ENCODE results near the gene KCNG2.

The KCNG2 gene

DNA sequence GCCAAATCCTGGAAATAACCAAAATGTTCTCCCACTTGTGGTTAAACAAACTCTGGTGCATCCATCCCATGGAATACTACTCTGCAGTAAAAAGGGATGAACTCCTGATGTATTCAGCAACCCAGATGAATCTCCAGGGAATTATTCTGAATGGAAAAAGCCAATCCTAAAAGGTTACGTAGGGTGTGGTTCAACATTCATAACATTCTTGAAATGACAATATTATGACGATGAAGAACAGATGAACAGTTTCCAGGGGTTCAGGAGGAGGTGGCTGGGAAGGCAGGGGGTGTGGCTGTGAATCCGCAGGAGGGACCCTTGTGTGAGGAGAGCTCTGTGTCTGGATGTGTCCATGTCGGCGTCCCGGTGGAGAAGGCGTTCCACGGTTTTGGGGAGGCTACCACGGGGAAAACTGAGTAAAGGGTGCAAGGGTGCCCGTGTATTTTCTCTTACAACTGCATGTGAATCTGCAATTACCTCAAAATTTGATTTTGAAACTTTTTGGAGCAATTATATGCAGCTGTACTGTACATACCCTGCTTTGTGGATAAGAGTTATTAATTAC lies 47.3 kb downstream of the KCNG2 start:
- Histone ChIP-seq H3K4me3 (ENCODE audit: insufficient read depth, low read depth, low read length, poor library complexity, severe bottlenecking) (no peak overlapping the region), H3K4me1 (ENCODE audit: control insufficient read depth, insufficient read depth, low read length, poor library complexity, severe bottlenecking) (no peaks in the 10 kb centered on the region), H3K27me3 (replicated peaks; ENCODE audit: control insufficient read depth, insufficient read depth, low read length, poor library complexity, severe bottlenecking) (no peaks in the 10 kb centered on the region), H3K27ac (ENCODE audit: insufficient read depth, low read length, poor library complexity, severe bottlenecking) (no peak overlapping the region), H3K36me3 (ENCODE audit: control insufficient read depth, insufficient read depth, low read length) (no peaks in the 10 kb centered on the region), H3K9me3 (ENCODE audit: control insufficient read depth, low read length) (no peaks in the 10 kb centered on the region)
- DNase-seq = no peak

DNA sequence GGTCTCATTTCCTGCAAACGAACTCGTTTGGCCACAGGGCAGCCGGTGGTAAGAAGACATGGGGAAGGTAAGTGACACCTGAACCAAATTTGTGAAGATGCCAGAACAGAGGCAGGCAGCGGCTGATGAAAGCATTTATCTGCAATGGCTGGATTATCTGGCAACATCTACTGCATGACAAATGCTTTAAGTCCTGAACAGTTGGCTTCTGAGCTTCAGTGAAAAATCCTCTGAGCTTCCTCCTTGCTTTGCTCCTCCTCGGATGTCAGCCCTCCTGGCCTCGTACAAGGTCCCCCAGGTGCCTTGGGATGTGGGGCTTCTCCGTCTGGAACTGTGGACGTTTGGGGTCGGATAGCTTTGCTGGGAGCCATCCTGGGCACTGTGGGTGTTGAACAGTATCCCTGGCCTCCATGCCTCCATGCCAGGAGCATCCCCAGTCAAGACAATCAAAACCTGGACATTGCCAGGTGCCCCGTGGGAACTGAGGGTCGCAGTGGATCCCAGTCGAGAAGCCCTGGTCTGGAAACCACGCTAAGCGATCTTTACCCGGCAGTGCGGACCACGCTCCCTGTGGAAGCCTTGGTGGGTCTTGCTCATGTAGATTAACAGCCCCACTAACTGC lies 49.3 kb downstream of the KCNG2 start:
- H3K27ac ChIP-seq (ENCODE audit: insufficient read depth, low read length, poor library complexity, severe bottlenecking) = no peak overlapping the region
- no peaks in the 10 kb centered on the region for H3K9me3 ChIP-seq (ENCODE audit: control insufficient read depth, low read length)
- H3K4me1 ChIP-seq (ENCODE audit: control insufficient read depth, insufficient read depth, low read length, poor library complexity, severe bottlenecking) = no peaks in the 10 kb centered on the region
- H3K27me3 ChIP-seq (replicated peaks; ENCODE audit: control insufficient read depth, insufficient read depth, low read length, poor library complexity, severe bottlenecking) = no peaks in the 10 kb centered on the region
- DNase-seq = no peak
- H3K36me3 ChIP-seq (ENCODE audit: control insufficient read depth, insufficient read depth, low read length) = no peaks in the 10 kb centered on the region
- H3K4me3 ChIP-seq (ENCODE audit: insufficient read depth, low read depth, low read length, poor library complexity, severe bottlenecking) = no peak overlapping the region

DNA sequence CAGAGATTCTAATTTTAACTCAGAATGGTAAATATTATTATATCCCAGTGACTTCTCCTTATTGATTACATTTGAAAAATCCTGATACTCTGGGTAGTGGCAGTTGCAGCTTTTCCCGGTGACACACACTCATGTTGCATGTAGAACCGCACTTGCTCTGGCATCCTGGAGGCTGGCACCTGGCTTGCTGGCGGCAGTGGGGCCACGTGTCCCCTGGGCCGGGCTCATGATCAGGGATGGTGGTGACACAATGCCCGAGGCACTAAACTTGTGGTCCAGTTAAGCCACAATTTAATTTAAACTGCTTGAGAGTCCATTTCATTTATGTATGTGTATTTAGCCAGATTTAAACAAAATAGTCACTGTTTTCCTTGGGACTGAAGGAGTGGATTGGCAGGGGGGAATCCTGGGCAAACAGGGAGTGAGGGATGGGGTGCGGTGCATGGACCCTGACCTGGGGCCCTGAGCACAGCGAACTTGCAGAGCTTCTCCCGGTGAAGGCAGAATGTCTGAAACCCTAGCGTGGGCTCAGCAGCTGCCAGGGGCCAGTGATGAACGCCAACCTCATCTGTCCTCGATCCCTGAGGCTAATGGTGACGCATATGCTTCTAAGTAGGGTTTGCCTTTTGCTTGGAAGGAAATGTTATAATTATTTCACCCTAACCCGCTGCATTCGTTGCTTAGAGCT lies 50.0 kb downstream of the KCNG2 start:
- Histone ChIP-seq H3K4me3 (ENCODE audit: insufficient read depth, low read depth, low read length, poor library complexity, severe bottlenecking) (no peak overlapping the region), H3K4me1 (ENCODE audit: control insufficient read depth, insufficient read depth, low read length, poor library complexity, severe bottlenecking) (no peaks in the 10 kb centered on the region), H3K9me3 (ENCODE audit: control insufficient read depth, low read length) (no peaks in the 10 kb centered on the region), H3K36me3 (ENCODE audit: control insufficient read depth, insufficient read depth, low read length) (no peaks in the 10 kb centered on the region), H3K27ac (ENCODE audit: insufficient read depth, low read length, poor library complexity, severe bottlenecking) (no peak overlapping the region), H3K27me3 (replicated peaks; ENCODE audit: control insufficient read depth, insufficient read depth, low read length, poor library complexity, severe bottlenecking) (no peaks in the 10 kb centered on the region)
- no peak for DNase-seq

DNA sequence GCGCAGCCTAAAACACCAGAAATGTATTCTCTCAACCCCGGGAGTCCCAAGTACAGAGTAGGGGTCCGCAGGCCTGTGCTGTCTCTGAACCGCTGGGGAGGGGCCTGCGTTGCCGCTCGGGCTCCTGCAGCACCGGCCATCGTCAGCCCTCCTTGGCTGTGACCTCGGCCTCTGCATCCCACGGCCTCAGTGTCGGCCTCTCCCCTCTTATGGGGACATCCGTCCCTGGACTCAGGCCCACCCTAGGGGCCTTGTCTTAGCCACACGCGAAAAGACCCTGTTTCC lies 50.5 kb downstream of the KCNG2 start:
- Histone ChIP-seq H3K36me3 (ENCODE audit: control insufficient read depth, insufficient read depth, low read length) (no peaks in the 10 kb centered on the region), H3K9me3 (ENCODE audit: control insufficient read depth, low read length) (no peaks in the 10 kb centered on the region), H3K4me3 (ENCODE audit: insufficient read depth, low read depth, low read length, poor library complexity, severe bottlenecking) (no peak overlapping the region), H3K27ac (ENCODE audit: insufficient read depth, low read length, poor library complexity, severe bottlenecking) (no peak overlapping the region), H3K4me1 (ENCODE audit: control insufficient read depth, insufficient read depth, low read length, poor library complexity, severe bottlenecking) (no peaks in the 10 kb centered on the region), H3K27me3 (replicated peaks; ENCODE audit: control insufficient read depth, insufficient read depth, low read length, poor library complexity, severe bottlenecking) (no peaks in the 10 kb centered on the region)
- DNase-seq = no peak

DNA sequence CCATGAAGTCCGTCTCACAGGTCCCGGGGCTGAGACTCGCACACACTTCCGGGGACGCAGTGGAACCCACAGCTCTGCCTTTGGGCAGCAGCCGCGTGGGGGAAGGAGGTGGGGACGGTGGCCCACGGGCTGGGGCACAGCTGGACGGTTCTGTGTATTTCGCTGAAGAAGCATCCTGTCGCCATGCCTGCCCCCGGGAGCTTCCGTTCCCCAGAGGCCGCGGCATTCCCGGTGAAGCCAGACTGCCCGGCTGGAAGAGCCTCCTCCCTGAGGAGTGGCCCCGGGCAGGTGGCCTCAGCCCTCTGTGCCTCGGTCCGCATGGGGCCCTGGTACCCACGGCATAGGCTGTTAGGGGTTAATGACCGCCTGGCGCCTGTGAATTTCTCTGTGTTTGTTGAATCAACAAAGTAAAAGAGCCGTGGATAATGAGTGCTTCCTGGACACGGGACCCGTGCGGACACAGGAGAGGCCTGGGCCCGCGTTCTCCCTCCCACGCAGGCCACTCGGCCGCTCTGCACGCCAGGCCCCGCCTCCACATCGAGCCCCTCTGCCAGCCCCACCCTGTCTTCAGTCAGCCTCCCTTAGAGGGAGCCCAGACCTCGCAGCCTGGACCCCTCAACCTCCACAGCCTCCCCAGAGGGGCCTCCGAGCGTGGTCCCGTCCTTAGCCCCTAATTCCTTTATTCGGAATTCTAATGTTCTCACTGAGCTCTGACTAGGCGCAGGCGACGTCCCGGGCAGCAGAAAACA lies 51.0 kb downstream of the KCNG2 start:
- H3K27me3 ChIP-seq (replicated peaks; ENCODE audit: control insufficient read depth, insufficient read depth, low read length, poor library complexity, severe bottlenecking) = no peaks in the 10 kb centered on the region
- no peaks in the 10 kb centered on the region for H3K36me3 ChIP-seq (ENCODE audit: control insufficient read depth, insufficient read depth, low read length)
- DNase-seq = no peak
- H3K4me3 ChIP-seq (ENCODE audit: insufficient read depth, low read depth, low read length, poor library complexity, severe bottlenecking) = no peak overlapping the region
- H3K27ac ChIP-seq (ENCODE audit: insufficient read depth, low read length, poor library complexity, severe bottlenecking) = no peak overlapping the region
- no peaks in the 10 kb centered on the region for H3K9me3 ChIP-seq (ENCODE audit: control insufficient read depth, low read length)
- H3K4me1 ChIP-seq (ENCODE audit: control insufficient read depth, insufficient read depth, low read length, poor library complexity, severe bottlenecking) = no peaks in the 10 kb centered on the region

DNA sequence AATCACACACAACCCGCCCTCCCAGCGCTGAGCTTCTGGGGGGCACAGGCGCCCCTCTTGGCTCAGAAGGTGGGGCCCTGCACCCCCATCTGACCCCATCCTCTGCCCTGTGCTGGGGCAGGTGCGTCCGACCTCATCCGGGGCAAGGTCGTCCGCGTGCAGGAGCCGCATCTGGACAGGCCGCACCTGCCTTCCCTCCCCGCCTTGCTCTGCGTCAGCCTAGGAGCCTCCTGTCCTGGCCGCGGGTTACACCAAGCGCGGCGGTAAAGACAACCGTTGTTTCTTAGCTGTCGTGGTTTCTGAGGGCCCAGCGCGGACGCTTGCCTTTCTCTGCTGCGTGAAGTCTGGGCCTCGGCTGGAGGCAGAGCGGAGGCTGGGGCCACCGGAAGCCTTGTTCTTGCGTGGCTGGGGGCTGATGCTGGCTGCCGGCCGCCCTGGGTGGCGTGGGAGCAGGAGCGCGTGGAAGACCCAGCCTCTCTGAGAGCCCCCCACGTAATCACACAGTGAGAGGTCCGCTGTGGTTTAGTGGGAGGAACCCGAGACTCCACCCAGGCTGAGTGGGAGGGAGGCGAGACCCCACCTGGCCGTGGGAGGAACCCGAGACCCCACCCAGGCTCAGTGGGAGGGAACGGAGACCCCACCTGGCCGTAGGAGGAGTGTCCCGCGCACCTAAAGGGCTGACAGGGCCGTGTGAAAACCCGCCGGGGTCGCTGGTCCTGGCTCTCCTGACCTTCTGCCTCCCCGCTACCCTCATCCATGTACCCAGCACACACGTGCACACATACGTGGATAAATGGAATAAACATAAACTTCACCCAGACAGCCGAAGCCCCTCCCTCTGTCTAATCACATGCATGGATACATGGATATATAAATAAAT lies 51.8 kb downstream of the KCNG2 start:
- Histone ChIP-seq H3K4me3 (ENCODE audit: insufficient read depth, low read depth, low read length, poor library complexity, severe bottlenecking) (no peak overlapping the region), H3K4me1 (ENCODE audit: control insufficient read depth, insufficient read depth, low read length, poor library complexity, severe bottlenecking) (no peaks in the 10 kb centered on the region), H3K36me3 (ENCODE audit: control insufficient read depth, insufficient read depth, low read length) (no peaks in the 10 kb centered on the region), H3K27me3 (replicated peaks; ENCODE audit: control insufficient read depth, insufficient read depth, low read length, poor library complexity, severe bottlenecking) (no peaks in the 10 kb centered on the region), H3K27ac (ENCODE audit: insufficient read depth, low read length, poor library complexity, severe bottlenecking) (no peak overlapping the region), H3K9me3 (ENCODE audit: control insufficient read depth, low read length) (no peaks in the 10 kb centered on the region)
- no peak for DNase-seq

DNA sequence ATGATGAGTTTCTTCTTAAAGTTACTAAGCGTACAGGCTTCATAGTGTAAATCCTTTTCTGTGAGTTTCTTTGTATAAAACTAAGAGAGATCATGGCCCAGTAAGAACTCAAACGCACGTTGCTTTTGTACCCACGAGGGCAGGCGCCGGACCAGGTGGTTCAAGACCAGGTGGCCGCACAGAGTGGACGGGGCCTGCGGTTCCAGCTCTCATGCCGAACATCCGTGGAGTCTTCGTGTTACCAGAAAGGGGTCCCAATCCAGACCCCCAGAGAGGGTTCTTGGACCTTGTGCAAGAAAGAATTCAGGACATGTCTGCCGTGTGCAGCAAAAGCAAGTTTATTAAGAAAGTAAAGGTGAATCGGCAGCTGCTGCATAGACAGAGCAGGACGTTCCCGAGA lies 53.0 kb downstream of the KCNG2 start:
- H3K36me3 ChIP-seq (ENCODE audit: control insufficient read depth, insufficient read depth, low read length) = no peaks in the 10 kb centered on the region
- no peaks in the 10 kb centered on the region for H3K4me1 ChIP-seq (ENCODE audit: control insufficient read depth, insufficient read depth, low read length, poor library complexity, severe bottlenecking)
- no peak for DNase-seq
- no peak overlapping the region for H3K27ac ChIP-seq (ENCODE audit: insufficient read depth, low read length, poor library complexity, severe bottlenecking)
- no peaks in the 10 kb centered on the region for H3K27me3 ChIP-seq (replicated peaks; ENCODE audit: control insufficient read depth, insufficient read depth, low read length, poor library complexity, severe bottlenecking)
- H3K4me3 ChIP-seq (ENCODE audit: insufficient read depth, low read depth, low read length, poor library complexity, severe bottlenecking) = no peak overlapping the region
- no peaks in the 10 kb centered on the region for H3K9me3 ChIP-seq (ENCODE audit: control insufficient read depth, low read length)

DNA sequence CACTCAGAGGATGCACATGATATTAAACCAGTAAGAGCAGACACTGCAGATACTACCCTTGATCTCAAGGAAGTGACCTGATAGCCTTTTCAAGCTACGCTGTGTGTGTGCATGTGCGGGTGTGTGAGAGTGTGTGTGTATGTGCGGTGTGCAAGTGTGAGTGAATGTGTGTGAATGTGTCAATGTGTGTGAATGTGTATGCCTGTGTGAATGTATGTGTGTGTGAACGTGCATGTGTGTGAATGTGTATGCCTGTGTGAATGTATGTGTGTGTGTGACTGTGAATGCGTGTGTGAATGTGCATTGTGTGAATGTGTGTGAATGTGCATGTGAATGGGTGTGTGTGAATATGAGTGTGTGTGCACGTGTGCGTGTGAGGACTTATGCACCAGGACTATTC lies 53.8 kb downstream of the KCNG2 start:
- no peak for DNase-seq
- Histone ChIP-seq H3K4me1 (ENCODE audit: control insufficient read depth, insufficient read depth, low read length, poor library complexity, severe bottlenecking) (no peaks in the 10 kb centered on the region), H3K27ac (ENCODE audit: insufficient read depth, low read length, poor library complexity, severe bottlenecking) (no peak overlapping the region), H3K9me3 (ENCODE audit: control insufficient read depth, low read length) (no peaks in the 10 kb centered on the region), H3K4me3 (ENCODE audit: insufficient read depth, low read depth, low read length, poor library complexity, severe bottlenecking) (no peak overlapping the region), H3K36me3 (ENCODE audit: control insufficient read depth, insufficient read depth, low read length) (no peaks in the 10 kb centered on the region), H3K27me3 (replicated peaks; ENCODE audit: control insufficient read depth, insufficient read depth, low read length, poor library complexity, severe bottlenecking) (no peaks in the 10 kb centered on the region)

DNA sequence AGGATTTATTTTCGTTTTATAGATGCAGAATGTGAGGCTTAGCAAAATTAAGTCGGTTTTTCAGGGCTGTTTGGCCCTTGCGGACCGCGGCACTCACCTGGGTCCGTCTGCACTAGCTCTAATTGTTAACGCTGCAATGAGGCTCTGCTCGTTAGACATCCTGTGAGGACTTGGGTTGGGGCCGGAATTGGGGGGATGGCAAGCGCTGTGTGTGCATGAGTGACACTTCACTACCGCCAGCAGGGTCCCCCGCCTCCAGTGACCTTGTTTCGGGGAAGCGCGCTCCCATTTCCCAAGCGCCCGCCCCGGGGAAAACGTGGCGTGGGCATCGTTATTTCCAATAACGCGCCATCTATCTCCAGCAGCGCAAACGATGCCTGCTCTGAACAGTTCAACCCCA lies 54.2 kb downstream of the KCNG2 start:
- Histone ChIP-seq H3K27me3 (replicated peaks; ENCODE audit: control insufficient read depth, insufficient read depth, low read length, poor library complexity, severe bottlenecking) (no peaks in the 10 kb centered on the region), H3K9me3 (ENCODE audit: control insufficient read depth, low read length) (no peaks in the 10 kb centered on the region), H3K4me3 (ENCODE audit: insufficient read depth, low read depth, low read length, poor library complexity, severe bottlenecking) (no peak overlapping the region), H3K4me1 (ENCODE audit: control insufficient read depth, insufficient read depth, low read length, poor library complexity, severe bottlenecking) (no peaks in the 10 kb centered on the region), H3K27ac (ENCODE audit: insufficient read depth, low read length, poor library complexity, severe bottlenecking) (no peak overlapping the region), H3K36me3 (ENCODE audit: control insufficient read depth, insufficient read depth, low read length) (no peaks in the 10 kb centered on the region)
- no peak for DNase-seq

All from effector memory CD4-positive, alpha-beta T cell (primary cell).